ENCODE measurements around the gene CSMD2.
"Not testable (repeated sequence)": the region's sequence is repeated elsewhere in the genome, so short reads cannot be mapped to it uniquely, and the experiment has no call there.

CSMD2 gene

DNA sequence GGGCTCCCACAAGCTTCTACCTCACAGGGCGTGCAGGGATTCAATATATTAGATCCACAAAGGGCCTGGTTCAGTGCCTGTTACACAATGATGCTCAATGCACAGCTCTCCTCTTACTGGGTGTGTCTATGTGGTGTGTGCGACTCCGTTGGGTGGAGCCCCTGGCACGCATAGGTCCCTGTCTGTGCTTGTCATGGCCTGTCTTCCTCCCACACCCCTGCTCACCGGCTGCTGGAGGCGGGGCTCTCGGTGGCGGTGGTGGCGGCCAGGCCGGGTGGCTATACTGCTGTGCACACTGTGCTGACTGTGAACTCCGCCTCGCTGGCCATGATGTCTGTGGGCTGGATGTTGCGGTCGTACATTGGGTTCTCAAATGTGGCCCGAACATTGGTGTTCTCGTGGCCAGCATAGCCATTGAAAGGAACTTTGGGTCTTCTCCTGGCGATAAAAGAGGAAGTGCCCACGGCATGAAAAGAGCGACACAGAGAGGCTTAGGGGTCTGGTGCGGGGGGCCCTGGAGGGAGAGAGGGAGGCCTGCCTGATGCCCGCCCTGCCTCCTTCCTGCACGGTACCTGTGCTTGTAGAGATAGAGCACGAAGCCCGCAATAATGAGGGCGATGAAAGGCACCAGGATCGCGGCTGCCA, 645.7 kb downstream of the CSMD2 start:
- peaks cover 15% of the 10 kb centered on the region for H3K27me3 Mint-ChIP-seq
- no peaks in the 10 kb centered on the region for H3K4me1 Mint-ChIP-seq
- H3K4me3 Mint-ChIP-seq: no peak overlapping the region
- ATAC-seq (ENCODE audit: low read depth) (no peak), DNase-seq (ENCODE audit: low spot score in 2 of 2) (no peak)
- H3K27ac Mint-ChIP-seq: no peak overlapping the region
- no peaks in the 10 kb centered on the region for H3K9me3 Mint-ChIP-seq
- no peaks in the 10 kb centered on the region for H3K36me3 Mint-ChIP-seq

- H3K4me3 Mint-ChIP-seq: no peak overlapping the region
- no peak overlapping the region for H3K27ac Mint-ChIP-seq
- H3K9me3 Mint-ChIP-seq: no peaks in the 10 kb centered on the region
- DNase-seq (ENCODE audit: low spot score in 2 of 2) (no peak), ATAC-seq (ENCODE audit: low read depth) (no peak)
- H3K27me3 Mint-ChIP-seq: peaks cover 10% of the 10 kb centered on the region
- no peaks in the 10 kb centered on the region for H3K36me3 Mint-ChIP-seq
- H3K4me1 Mint-ChIP-seq: no peaks in the 10 kb centered on the region
These were observed 647.3 kb downstream of the CSMD2 start for GRCh38 chr1:33517596-33518250.

- H3K36me3 Mint-ChIP-seq: no peaks in the 10 kb centered on the region
- peaks cover 5% of the 10 kb centered on the region for H3K27me3 Mint-ChIP-seq
- no peaks in the 10 kb centered on the region for H3K9me3 Mint-ChIP-seq
- no peaks in the 10 kb centered on the region for H3K4me1 Mint-ChIP-seq
- no peak for DNase-seq (ENCODE audit: low spot score in 2 of 2)
- no peak overlapping the region for H3K4me3 Mint-ChIP-seq
- no peak for ATAC-seq (ENCODE audit: low read depth)
- no peak overlapping the region for H3K27ac Mint-ChIP-seq
These were observed 648.0 kb downstream of the CSMD2 start for GRCh38 chr1:33516891-33517567.

- Mint-ChIP-seq H3K36me3 (no peaks in the 10 kb centered on the region), H3K27ac (no peak overlapping the region), H3K9me3 (no peaks in the 10 kb centered on the region), H3K4me1 (no peaks in the 10 kb centered on the region), H3K4me3 (no peak overlapping the region), H3K27me3 (peaks cover 4% of the 10 kb centered on the region)
- DNase-seq (ENCODE audit: low spot score in 2 of 2) (no peak), ATAC-seq (ENCODE audit: low read depth) (no peak)
These were observed 648.6 kb downstream of the CSMD2 start for GRCh38 chr1:33516428-33516827.

DNA sequence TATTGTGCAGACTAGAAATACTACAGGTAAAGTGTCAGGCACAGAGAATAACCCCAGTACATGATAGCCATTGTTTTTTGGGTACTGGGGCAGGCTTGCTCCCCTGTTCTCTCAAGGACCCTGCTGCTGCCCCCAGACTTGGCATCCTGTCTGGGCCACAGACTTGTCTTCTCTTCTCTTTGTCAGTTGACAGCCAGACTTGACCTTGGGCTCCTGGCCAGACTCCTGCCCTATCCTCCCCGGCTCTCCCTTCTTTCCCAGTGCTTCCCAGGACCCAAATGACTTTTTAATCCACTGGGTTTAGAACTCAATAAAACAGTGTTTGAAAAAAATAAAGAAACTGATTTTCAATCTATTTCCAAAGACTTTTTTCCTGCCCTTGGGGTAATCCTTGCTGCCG, 649.4 kb downstream of the CSMD2 start:
- H3K36me3 Mint-ChIP-seq: no peaks in the 10 kb centered on the region
- H3K4me3 Mint-ChIP-seq: no peak overlapping the region
- no peak for DNase-seq (ENCODE audit: low spot score in 2 of 2)

GRCh38 chr1:33515112-33515511, 649.9 kb downstream of the CSMD2 start:
- Mint-ChIP-seq H3K9me3 (no peaks in the 10 kb centered on the region), H3K27me3 (peaks cover 7% of the 10 kb centered on the region), H3K4me3 (no peak overlapping the region), H3K4me1 (no peaks in the 10 kb centered on the region), H3K27ac (no peak overlapping the region), H3K36me3 (no peaks in the 10 kb centered on the region)
- DNase-seq (ENCODE audit: low spot score in 2 of 2) (no peak), ATAC-seq (ENCODE audit: low read depth) (no peak)

More for the DNA sequence above, 649.4 kb downstream of the CSMD2 start:
- no peak overlapping the region for H3K27ac Mint-ChIP-seq
- peaks cover 5% of the 10 kb centered on the region for H3K27me3 Mint-ChIP-seq
- no peaks in the 10 kb centered on the region for H3K9me3 Mint-ChIP-seq
- ATAC-seq (ENCODE audit: low read depth): no peak
- H3K4me1 Mint-ChIP-seq: no peaks in the 10 kb centered on the region

DNA sequence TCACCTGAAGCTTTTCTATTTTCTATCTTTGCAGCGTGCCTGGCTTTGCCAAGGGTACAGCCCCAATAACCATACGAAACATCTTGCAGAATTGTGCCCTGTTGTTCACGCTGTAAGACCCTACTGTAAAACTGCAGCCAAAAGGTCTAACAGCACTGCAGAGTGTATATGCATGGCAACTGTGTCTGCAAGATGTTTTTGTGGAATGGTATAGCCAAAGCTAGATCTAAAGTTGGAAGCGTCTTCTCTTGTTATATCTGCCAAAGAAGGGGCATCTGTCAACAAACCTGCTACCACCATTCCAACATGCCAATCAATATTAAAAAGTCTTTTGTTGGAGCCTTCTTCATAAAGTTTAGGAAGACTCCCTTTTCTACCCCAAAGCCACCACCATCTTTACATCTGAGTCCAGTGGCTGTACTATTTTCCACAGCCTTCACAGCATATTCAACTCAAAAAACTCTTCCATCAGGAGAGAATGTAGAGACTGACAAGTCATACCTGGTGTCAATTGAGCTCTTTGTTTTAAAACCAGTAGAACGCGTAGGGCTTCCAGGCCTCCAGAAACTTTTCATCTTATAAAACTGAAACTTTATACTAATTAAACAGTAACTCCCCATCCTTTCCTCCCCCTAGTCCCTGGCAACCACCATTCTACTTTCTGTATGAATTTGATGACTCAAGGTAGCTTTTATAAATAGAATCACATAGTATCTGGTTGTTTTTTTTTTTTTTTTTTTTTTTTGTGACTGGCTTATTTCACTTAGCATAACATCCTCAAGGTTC, 652.6 kb downstream of the CSMD2 start:
- H3K9me3 Mint-ChIP-seq: peaks cover 3% of the 10 kb centered on the region
- DNase-seq (ENCODE audit: low spot score in 2 of 2) (no peak), ATAC-seq (ENCODE audit: low read depth) (no peak)
- H3K27ac Mint-ChIP-seq: no peak overlapping the region
- no peaks in the 10 kb centered on the region for H3K4me1 Mint-ChIP-seq
- no peak overlapping the region for H3K4me3 Mint-ChIP-seq
- H3K36me3 Mint-ChIP-seq: peaks cover 2% of the 10 kb centered on the region
- peaks cover 4% of the 10 kb centered on the region for H3K27me3 Mint-ChIP-seq

DNA sequence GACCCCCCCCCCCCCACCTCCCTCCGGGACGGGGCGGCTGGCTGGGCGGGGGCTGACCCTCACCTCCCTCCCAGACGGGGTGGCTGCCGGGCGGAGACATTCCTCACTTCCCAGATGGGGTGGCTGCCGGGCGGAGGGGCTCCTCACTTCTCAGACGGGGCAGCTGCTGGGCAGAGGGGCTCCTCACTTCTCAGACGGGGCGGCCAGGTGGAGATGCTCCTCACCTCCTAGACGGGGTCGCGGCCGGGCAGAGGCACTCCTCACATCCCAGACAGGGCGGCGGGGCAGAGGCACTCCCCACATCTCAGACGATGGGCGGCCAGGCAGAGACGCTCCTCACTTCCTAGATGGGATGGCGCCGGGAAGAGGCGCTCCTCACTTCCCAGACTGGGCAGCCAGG, 655.8 kb downstream of the CSMD2 start:
- H3K9me3 Mint-ChIP-seq; H3K4me1 Mint-ChIP-seq; DNase-seq (ENCODE audit: low spot score in 2 of 2); H3K27ac Mint-ChIP-seq; H3K36me3 Mint-ChIP-seq; ATAC-seq (ENCODE audit: low read depth); H3K27me3 Mint-ChIP-seq; H3K4me3 Mint-ChIP-seq: not testable (repeated sequence)

DNA sequence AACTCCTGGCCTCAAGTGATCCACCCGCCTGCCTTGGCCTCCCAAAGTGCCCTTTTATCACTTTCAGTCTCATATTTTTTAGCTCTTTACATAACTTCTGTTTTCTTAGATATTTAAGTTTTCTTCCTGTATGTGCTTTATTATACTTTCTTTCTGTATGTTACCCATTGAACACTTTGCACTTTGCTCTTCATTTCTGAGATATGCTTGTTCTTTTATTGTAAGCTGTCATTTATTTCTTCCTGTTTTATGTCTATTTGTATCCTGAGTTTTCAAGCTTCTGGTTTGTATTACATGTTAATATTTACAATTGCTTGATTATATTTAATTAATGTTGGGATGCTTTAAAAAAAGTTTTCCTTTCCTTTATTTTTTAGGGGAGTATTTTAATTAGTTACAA, 656.9 kb downstream of the CSMD2 start:
- ATAC-seq (ENCODE audit: low read depth) (no peak), DNase-seq (ENCODE audit: low spot score in 2 of 2) (no peak)
- Mint-ChIP-seq H3K4me1 (no peaks in the 10 kb centered on the region), H3K27me3 (peaks cover 4% of the 10 kb centered on the region), H3K36me3 (peaks cover 2% of the 10 kb centered on the region), H3K9me3 (peaks cover 3% of the 10 kb centered on the region), H3K4me3 (no peak overlapping the region), H3K27ac (no peak overlapping the region)

GRCh38 chr1:33507661-33508060, 657.4 kb downstream of the CSMD2 start:
- Mint-ChIP-seq H3K4me1 (no peaks in the 10 kb centered on the region), H3K27me3 (peaks cover 4% of the 10 kb centered on the region), H3K36me3 (peaks cover 2% of the 10 kb centered on the region), H3K9me3 (peaks cover 3% of the 10 kb centered on the region), H3K4me3 (no peak overlapping the region), H3K27ac (no peak overlapping the region)
- no peak for ATAC-seq (ENCODE audit: low read depth)
- no peak for DNase-seq (ENCODE audit: low spot score in 2 of 2)

DNA sequence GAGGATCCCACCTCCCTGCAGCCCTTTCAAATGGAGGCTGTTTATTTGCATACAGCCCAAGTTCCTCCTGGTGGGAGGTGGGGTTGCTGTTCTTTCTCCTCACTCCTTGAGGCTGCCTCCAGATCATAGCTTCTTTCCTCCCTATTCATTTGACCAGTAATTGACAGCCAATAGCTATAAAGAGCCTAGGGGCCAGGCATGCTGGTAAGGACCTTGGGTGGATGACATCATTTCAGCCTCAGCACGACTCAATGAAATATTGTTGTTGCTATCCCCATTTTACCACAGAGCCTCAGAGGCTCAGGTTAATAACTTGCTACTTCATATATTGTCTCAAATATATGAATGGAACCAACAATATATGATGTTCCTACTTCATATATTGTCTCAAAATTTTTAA, 661.5 kb downstream of the CSMD2 start:
- H3K27ac Mint-ChIP-seq: no peak overlapping the region
- ATAC-seq (ENCODE audit: low read depth): no peak
- no peak overlapping the region for H3K4me3 Mint-ChIP-seq
- DNase-seq (ENCODE audit: low spot score in 2 of 2): no peak
- H3K36me3 Mint-ChIP-seq: peaks cover 5% of the 10 kb centered on the region
- H3K9me3 Mint-ChIP-seq: peaks cover 3% of the 10 kb centered on the region
- peaks cover 4% of the 10 kb centered on the region for H3K4me1 Mint-ChIP-seq
- no peaks in the 10 kb centered on the region for H3K27me3 Mint-ChIP-seq

DNA sequence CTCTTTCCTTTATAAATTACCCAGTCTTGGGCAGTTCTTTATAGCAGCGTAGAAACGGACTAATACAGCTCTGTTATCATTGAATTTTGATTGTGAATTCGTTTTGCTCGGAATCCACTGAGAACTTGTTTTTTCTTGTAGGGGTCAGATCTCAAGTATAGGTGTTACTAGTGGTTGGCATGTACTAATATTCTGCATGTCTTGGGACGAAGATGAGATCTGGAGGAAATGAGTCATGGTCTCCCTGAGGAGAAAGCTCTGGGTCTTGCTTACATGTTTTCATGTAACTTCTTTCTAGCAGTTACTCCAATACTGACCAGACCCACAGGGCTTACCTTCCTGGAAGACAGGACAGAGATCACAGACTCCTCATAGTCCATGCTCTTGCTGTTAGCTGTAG, 662.3 kb downstream of the CSMD2 start:
- DNase-seq (ENCODE audit: low spot score in 2 of 2): no peak
- H3K4me3 Mint-ChIP-seq: no peak overlapping the region
- peak overlapping the region; percentile 8 for H3K27ac Mint-ChIP-seq
- peaks cover 1% of the 10 kb centered on the region for H3K9me3 Mint-ChIP-seq
- peaks cover 4% of the 10 kb centered on the region for H3K4me1 Mint-ChIP-seq
- no peak for ATAC-seq (ENCODE audit: low read depth)
- peaks cover 4% of the 10 kb centered on the region for H3K36me3 Mint-ChIP-seq
- H3K27me3 Mint-ChIP-seq: no peaks in the 10 kb centered on the region

- Mint-ChIP-seq H3K9me3 (peaks cover 7% of the 10 kb centered on the region), H3K27me3 (no peaks in the 10 kb centered on the region), H3K4me3 (no peak overlapping the region), H3K36me3 (peaks cover 11% of the 10 kb centered on the region), H3K27ac (peak overlapping the region; percentile 8), H3K4me1 (peaks cover 4% of the 10 kb centered on the region)
- no peak for ATAC-seq (ENCODE audit: low read depth)
- DNase-seq (ENCODE audit: low spot score in 2 of 2): no peak
These were observed 663.3 kb downstream of the CSMD2 start for GRCh38 chr1:33501774-33502173.

DNA sequence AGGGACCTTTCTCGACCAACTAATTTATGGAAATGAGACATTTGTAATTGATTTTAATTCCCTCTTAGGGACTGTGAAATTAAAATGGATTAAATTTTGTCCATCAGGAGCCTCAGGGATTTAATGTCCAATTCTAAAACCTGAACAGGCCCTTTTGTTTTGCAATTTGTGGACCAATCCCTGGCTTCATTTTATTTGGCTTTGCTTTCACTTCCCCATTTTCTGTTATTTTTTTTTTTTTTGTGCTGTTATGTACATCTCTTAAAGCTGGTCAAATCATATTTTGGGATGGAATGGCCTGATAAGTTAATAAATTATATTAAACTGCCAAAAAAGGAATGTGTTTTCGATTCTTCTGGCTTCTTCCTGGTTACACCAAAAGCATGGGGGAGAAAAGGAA, 663.7 kb downstream of the CSMD2 start:
- Mint-ChIP-seq H3K9me3 (peaks cover 8% of the 10 kb centered on the region), H3K27ac (no peak overlapping the region), H3K27me3 (no peaks in the 10 kb centered on the region), H3K36me3 (peaks cover 13% of the 10 kb centered on the region), H3K4me1 (peaks cover 4% of the 10 kb centered on the region), H3K4me3 (no peak overlapping the region)
- no peak for ATAC-seq (ENCODE audit: low read depth)
- no peak for DNase-seq (ENCODE audit: low spot score in 2 of 2)

Data from memory B cell (primary cell).